HepG2 (cell line): ENCODE results near the gene FAAP20. TPM values are rescaled to one million over a fixed set of nuclear protein-coding genes. Genes with fewer than 3 reads are reported as not detected.

ENCODE experiments used
- AGO2 ChIP-seq: fragments of 200-400 bp; formaldehyde crosslinking; optimal IDR thresholded peaks from 2 replicates; pipeline ENCODE3; 2017; ENCODE audit warnings: mild to moderate bottlenecking, low read depth, low read length, moderate library complexity
- ARNTL ChIP-seq: sonication (generic); formaldehyde crosslinking; IDR thresholded peaks from 2 replicates; pipeline ENCODE4 v1.4.0; 2020; ENCODE audit warnings: mild to moderate bottlenecking, missing genetic modification reagents
- PATZ1 ChIP-seq: sonication (generic); formaldehyde crosslinking; IDR thresholded peaks from 2 replicates; pipeline ENCODE4 v1.4.0; 2020; ENCODE audit warnings: missing genetic modification reagents
- WIZ ChIP-seq: sonication (generic); formaldehyde crosslinking; IDR thresholded peaks from 2 replicates; pipeline ENCODE4 v1.5.1; 2020; ENCODE audit warnings: mild to moderate bottlenecking, missing genetic modification reagents
- ZNF281 ChIP-seq: sonication (generic); formaldehyde crosslinking; IDR thresholded peaks from 2 replicates; pipeline ENCODE4 v1.4.0; 2020; ENCODE audit warnings: missing genetic modification reagents, borderline replicate concordance
- ZNF318 ChIP-seq: sonication (generic); formaldehyde crosslinking; IDR thresholded peaks from 2 replicates; pipeline ENCODE4 v1.4.0; 2020; ENCODE audit warnings: mild to moderate bottlenecking, missing genetic modification reagents
- ZNF383 ChIP-seq: sonication (generic); formaldehyde crosslinking; IDR thresholded peaks from 2 replicates; pipeline ENCODE4 v1.4.0; 2020; ENCODE audit warnings: missing genetic modification reagents, mild to moderate bottlenecking, borderline replicate concordance
- ZNF563 ChIP-seq: sonication (generic); formaldehyde crosslinking; IDR thresholded peaks from 2 replicates; pipeline ENCODE4 v1.8.0; 2022; ENCODE audit warnings: mild to moderate bottlenecking, moderate library complexity, missing genetic modification reagents
- ZNF687 ChIP-seq: sonication (generic); formaldehyde crosslinking; IDR thresholded peaks from 2 replicates; pipeline ENCODE4 v1.5.1; 2020; ENCODE audit warnings: mild to moderate bottlenecking, missing genetic modification reagents, moderate library complexity
- polyA plus RNA-seq, 8 experiments: library from polyadenylated mRNA; depleted of rRNA in 3 of 8; stranded (reverse) in 7 of 8; unstranded in 1 of 8; fragments of >200 nt; fragmentation: Illumina TruSeq in 4 of 8; extraction: Trizol in 4 of 8; gene quantifications; 2 replicates each; pipeline versions ENCODE4 v1.2.1 to v1.2.3, GENCODE V29; 2011 to 2016; ENCODE audit warnings: low read depth in 4 of 8, missing spikeins in 1 of 8, mixed read lengths in 1 of 8; ENCODE audit not compliant: insufficient read depth in 1 of 8
- total RNA-seq, 5 experiments: library from RNA; depleted of rRNA; stranded (reverse); fragments of >200 nt; fragmentation: Illumina TruSeq; extraction: Trizol; gene quantifications; 2 replicates each; pipeline ENCODE4 v1.2.3, GENCODE V29; 2016; ENCODE audit warnings: low read depth in 1 of 5

FAAP20 gene
- total and polyA plus RNA-seq, 2 of the 13 experiments (the other 11 are each of a cell fraction or from before 2014, with no cell fraction given) = 9.6 to 10.8 TPM

- TF ChIP-seq ZNF687 (peak; percentile 43), AGO2 (peak; percentile 8), PATZ1 (CRISPR knock-in tag) (peak; percentile 44; the same call in 1 of the 2 replicates), ZNF563 (no peak), ZNF318 (CRISPR knock-in tag) (no peak), ZNF281 (CRISPR knock-in tag) (no peak), ZNF383 (no peak), WIZ (no peak), ARNTL (CRISPR knock-in tag) (no peak)
These were observed 45.9 kb upstream of the FAAP20 start (continued) for GRCh38 chr1:2240270-2241156.
